Transverse colon (tissue), 4 donors: ENCODE measurements around the gene SP1.

ENCODE experiments used
- CTCF ChIP-seq, 5 experiments: fragments of 200-600 bp in 3 of 5; fragments of 450-650 bp in 2 of 5; sonication (generic) in 3 of 5; IDR thresholded peaks; 1 replicate in 2 of 5; 2 replicates in 3 of 5; pipeline ENCODE4 v1.5.1; 2016 to 2017; ENCODE audit warnings: antibody characterized with exemption in 5 of 5, inconsistent platforms in 3 of 5, mild to moderate bottlenecking in 2 of 5, moderate library complexity in 1 of 5
- POLR2AphosphoS5 ChIP-seq, 3 donors: sonication (generic); formaldehyde crosslinking; IDR thresholded peaks; one replicate each; pipeline ENCODE4 v1.6.1; 2016; ENCODE audit warnings: antibody characterized with exemption in 3 of 3

- TF ChIP-seq CTCF (IDR thresholded peaks at IDR 0.05) (no peak), POLR2AphosphoS5 (IDR thresholded peaks at IDR 0.05) (no peak)
Measured at GRCh38 chr12:53410951-53411350, 31.0 kb downstream of the SP1 start.
